ENCODE results near the gene DKC1. TPM values are rescaled to one million over a fixed set of nuclear protein-coding genes. Genes with fewer than 3 reads are reported as not detected.

DKC1 gene
- total RNA-seq, 2 experiments from 2014 or later, result 51.7 to 58.6 TPM

GRCh38 chrX:154797006-154797405 lies 34.3 kb downstream of the DKC1 start:
- no peak overlapping the region for H3K27ac Mint-ChIP-seq
- no peak overlapping the region for H3K27ac ChIP-seq (ENCODE audit: low read depth in 1 of 2, low read length in 2 of 2)

GRCh38 chrX:154799556-154800348 lies 37.1 kb downstream of the DKC1 start:
- H3K27ac ChIP-seq (ENCODE audit: low read depth in 1 of 2, low read length in 2 of 2), result no peak overlapping the region
- H3K9me3 ChIP-seq (ENCODE audit: control insufficient read depth in 1 of 2, insufficient read depth in 1 of 2, low read length in 2 of 2), result no peaks in the 10 kb centered on the region
- Mint-ChIP-seq H3K9me3 (no peaks in the 10 kb centered on the region), H3K4me1 (ENCODE audit: low read depth) (peaks cover 57% of the 10 kb centered on the region), H3K27ac (no peak overlapping the region), H3K27me3 (no peaks in the 10 kb centered on the region), H3K4me3 (peak overlapping the region; percentile 18), H3K36me3 (ENCODE audit: low read depth) (no peaks in the 10 kb centered on the region)
- H3K4me1 ChIP-seq (ENCODE audit: insufficient read depth, low read length), result peaks cover 34% of the 10 kb centered on the region
- H3K4me3 ChIP-seq (ENCODE audit: low read length), result no peak overlapping the region
- intact Hi-C loops (cut with DNase I, micrococcal nuclease), result loop anchor here in 1 of 2 experiments (5.0 kb wide), 1 partner anchor 273 kb away; the partner anchor contains the start of genes BRCC3, CMC4 and MTCP1
- no peak for TF ChIP-seq CTCF (IDR thresholded peaks at IDR 0.05)
- DNase-seq (no peak), ATAC-seq (ENCODE audit: poor library complexity) (no peak)
- H3K27me3 ChIP-seq (ENCODE audit: control insufficient read depth in 1 of 2, insufficient read depth in 2 of 2, low read length in 2 of 2), result no peaks in the 10 kb centered on the region
- ChIA-PET POLR2A (interaction anchor here (1.2 kb wide), 1 partner anchor 18 kb away, joined by 3 read pairs; no protein-coding TSS in a partner anchor), CTCF (no interaction called here)
- H3K36me3 ChIP-seq (ENCODE audit: insufficient read depth, low read length), result no peaks in the 10 kb centered on the region

More at GRCh38 chrX:154797006-154797405, 34.3 kb downstream of the DKC1 start:
- H3K4me3 Mint-ChIP-seq, result no peak overlapping the region
- H3K4me1 Mint-ChIP-seq (ENCODE audit: low read depth), result peaks cover 32% of the 10 kb centered on the region
- H3K36me3 Mint-ChIP-seq (ENCODE audit: low read depth), result no peaks in the 10 kb centered on the region
- Histone ChIP-seq H3K9me3 (ENCODE audit: control insufficient read depth in 1 of 2, insufficient read depth in 1 of 2, low read length in 2 of 2) (no peaks in the 10 kb centered on the region), H3K36me3 (ENCODE audit: insufficient read depth, low read length) (no peaks in the 10 kb centered on the region), H3K4me1 (ENCODE audit: insufficient read depth, low read length) (peaks cover 21% of the 10 kb centered on the region), H3K4me3 (ENCODE audit: low read length) (no peak overlapping the region), H3K27me3 (ENCODE audit: control insufficient read depth in 1 of 2, insufficient read depth in 2 of 2, low read length in 2 of 2) (no peaks in the 10 kb centered on the region)
- no peaks in the 10 kb centered on the region for H3K27me3 Mint-ChIP-seq
- intact Hi-C loops (cut with DNase I, micrococcal nuclease), result no loop called here
- DNase-seq (no peak), ATAC-seq (ENCODE audit: poor library complexity) (no peak)
- POLR2A ChIA-PET, result no interaction called here
- no peak for TF ChIP-seq CTCF (IDR thresholded peaks at IDR 0.05)
- CTCF ChIA-PET, result no interaction called here
- H3K9me3 Mint-ChIP-seq, result no peaks in the 10 kb centered on the region

GRCh38 chrX:154800478-154801210 lies 38.0 kb downstream of the DKC1 start:
- no peak overlapping the region for H3K4me3 ChIP-seq (ENCODE audit: low read length)
- H3K36me3 Mint-ChIP-seq (ENCODE audit: low read depth), result no peaks in the 10 kb centered on the region
- TF ChIP-seq CTCF (IDR thresholded peaks at IDR 0.05), result no peak
- H3K27ac ChIP-seq (ENCODE audit: low read depth in 1 of 2, low read length in 2 of 2), result no peak overlapping the region
- H3K27me3 ChIP-seq (ENCODE audit: control insufficient read depth in 1 of 2, insufficient read depth in 2 of 2, low read length in 2 of 2), result no peaks in the 10 kb centered on the region
- peaks cover 39% of the 10 kb centered on the region for H3K4me1 ChIP-seq (ENCODE audit: insufficient read depth, low read length)
- no peaks in the 10 kb centered on the region for H3K9me3 Mint-ChIP-seq
- ATAC-seq (ENCODE audit: poor library complexity) (no peak), DNase-seq (peak in 1 of 14 experiments; percentile 26)
- peak overlapping the region; percentile 68 for H3K4me3 Mint-ChIP-seq
- H3K27ac Mint-ChIP-seq, result peak overlapping the region; percentile 65
- H3K36me3 ChIP-seq (ENCODE audit: insufficient read depth, low read length), result no peaks in the 10 kb centered on the region
- H3K9me3 ChIP-seq (ENCODE audit: control insufficient read depth in 1 of 2, insufficient read depth in 1 of 2, low read length in 2 of 2), result no peaks in the 10 kb centered on the region
- ChIA-PET POLR2A (no interaction called here), CTCF (no interaction called here)
- intact Hi-C loops (cut with DNase I, micrococcal nuclease), result loop anchor here in 1 of 2 experiments (5.0 kb wide), 1 partner anchor 272 kb away; the partner anchor contains the start of genes BRCC3, CMC4 and MTCP1
- peaks cover 59% of the 10 kb centered on the region for H3K4me1 Mint-ChIP-seq (ENCODE audit: low read depth)
- no peaks in the 10 kb centered on the region for H3K27me3 Mint-ChIP-seq
